MM.1S (cell line): ENCODE results near the gene TPD52L2.

Source experiments
- CTCF ChIP-seq: fragments of 300-600 bp; sonication (generic); IDR thresholded peaks from 2 replicates; pipeline ENCODE4 v1.5.1; 2016; ENCODE audit warnings: antibody characterized with exemption, low read length, mixed read lengths
- EZH2 ChIP-seq: fragments of 300-600 bp; sonication (generic); optimal IDR thresholded peaks from 2 replicates; pipeline ENCODE3; 2017; ENCODE audit warnings: low read depth, mild to moderate bottlenecking, antibody characterized with exemption, low read length, mixed read lengths
- EZH2phosphoT487 ChIP-seq: fragments of 300-600 bp; sonication (generic); IDR thresholded peaks from 2 replicates; pipeline ENCODE4 v1.6.1; 2018; ENCODE audit warnings: antibody characterized with exemption, low read length

- TF ChIP-seq CTCF, result no peak
- TF ChIP-seq EZH2phosphoT487, result no peak
- TF ChIP-seq EZH2, result no peak
These were observed 74.2 kb downstream of the TPD52L2 start for GRCh38 chr20:63939061-63939935.
